SU-DHL-6 (cell line): ENCODE data around the gene THSD7A.

ENCODE experiments used
- H2AFZ ChIP-seq: fragments of 200-600 bp; sonication (generic); 2 replicates; pipeline ENCODE4 v1.6.1; 2014; ENCODE audit warnings: low read depth, mild to moderate bottlenecking, moderate library complexity, mixed read lengths, antibody characterized with exemption, low read length; ENCODE audit not compliant: severe bottlenecking
- H3F3A ChIP-seq: fragments of 200-600 bp; shearing (Covaris generic); 2 replicates; pipeline ENCODE4 v1.6.0; 2016; ENCODE audit warnings: antibody characterized with exemption, mild to moderate bottlenecking; ENCODE audit not compliant: insufficient read depth
- H3K27ac ChIP-seq: fragments of 200-600 bp; sonication (generic); 2 replicates; pipeline ENCODE4 v1.5.1; 2016; ENCODE audit warnings: low read depth, mild to moderate bottlenecking, low read length, moderate library complexity, mixed read lengths
- H3K27me3 ChIP-seq: fragments of 200-600 bp; sonication (generic), shearing (Covaris generic); 2 replicates; pipeline ENCODE4 v1.6.0; 2014; ENCODE audit warnings: mild to moderate bottlenecking, low read length
- H3K36me3 ChIP-seq: fragments of 200-600 bp; sonication (generic); 2 replicates; pipeline ENCODE4 v1.6.1; 2014; ENCODE audit warnings: mild to moderate bottlenecking, low read length, mixed read lengths
- H3K4me2 ChIP-seq: fragments of 300-600, 200-600 bp; shearing (Covaris generic), sonication (generic); 2 replicates; pipeline ENCODE4 v1.6.0; 2014; ENCODE audit warnings: low read length, low read depth, mild to moderate bottlenecking; ENCODE audit not compliant: poor library complexity, severe bottlenecking
- H3K4me3 ChIP-seq: fragments of 200-600 bp; sonication (generic); 2 replicates; pipeline ENCODE4 v1.5.1; 2014; ENCODE audit warnings: antibody characterized with exemption, low read length, mild to moderate bottlenecking, mixed read lengths; ENCODE audit not compliant: insufficient read depth, poor library complexity, severe bottlenecking
- H3K79me2 ChIP-seq: fragments of 200-600 bp; sonication (generic); 2 replicates; pipeline ENCODE4 v1.6.1; 2014; ENCODE audit warnings: mild to moderate bottlenecking, low read length, moderate library complexity; ENCODE audit not compliant: insufficient read depth
- H3K9ac ChIP-seq: fragments of 200-600 bp; sonication (generic); 2 replicates; pipeline ENCODE4 v1.7.0; 2014; ENCODE audit warnings: mild to moderate bottlenecking, low read length
- H3K9me2 ChIP-seq: fragments of 200-600 bp; sonication (generic); replicated peaks from 2 replicates; pipeline ENCODE4 v1.6.1; 2014; ENCODE audit warnings: low read length; ENCODE audit not compliant: insufficient read depth
- H3K9me3 ChIP-seq: fragments of 200-600 bp; sonication (generic); 2 replicates; pipeline ENCODE4 v1.6.1; 2014; ENCODE audit warnings: low read length, mixed read lengths; ENCODE audit not compliant: insufficient read depth
- H4K20me1 ChIP-seq: fragments of 200-600 bp; sonication (generic); 2 replicates; pipeline ENCODE4 v1.6.1; 2014; ENCODE audit warnings: low read depth, mild to moderate bottlenecking, antibody characterized with exemption, low read length, moderate library complexity, mixed read lengths
- CTCF ChIP-seq: fragments of 200-600 bp; sonication (generic); IDR thresholded peaks from one replicate; pipeline ENCODE4 v1.5.1; 2017; ENCODE audit warnings: antibody characterized with exemption, mild to moderate bottlenecking, low read length, moderate library complexity; ENCODE audit not compliant: insufficient read depth, poor library complexity, severe bottlenecking
- EZH2phosphoT487 ChIP-seq: fragments of 200-600 bp; sonication (generic), shearing (Covaris generic); conservative IDR thresholded peaks from 2 replicates; pipeline ENCODE4 v1.6.1; 2018; ENCODE audit warnings: mild to moderate bottlenecking, antibody characterized with exemption, low read length, moderate library complexity, mixed read lengths

The THSD7A gene

DNA sequence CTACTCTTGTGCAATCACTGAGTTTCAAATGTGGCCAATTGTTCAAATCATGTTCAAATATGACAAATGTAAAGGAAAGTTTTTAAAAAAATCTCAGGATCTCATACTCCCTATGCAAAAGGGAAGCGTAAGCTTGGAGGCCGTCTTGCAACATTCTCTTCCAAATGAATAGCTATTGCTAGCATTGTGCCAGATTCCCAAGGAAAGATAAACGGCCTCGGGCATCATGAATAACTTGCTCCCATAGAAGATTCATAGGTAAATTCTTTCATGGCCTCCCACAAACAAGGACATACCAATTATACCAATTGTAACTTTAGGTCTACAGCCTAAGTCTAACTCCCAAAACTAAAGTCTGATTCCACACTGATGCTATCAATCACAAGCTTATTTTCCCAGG lies 416.9 kb downstream of the THSD7A start:
- H3K4me3 ChIP-seq: no peak overlapping the region
- no peaks in the 10 kb centered on the region for H3F3A ChIP-seq
- H2AFZ ChIP-seq: no peak overlapping the region
- no peak overlapping the region for H3K9ac ChIP-seq
- no peaks in the 10 kb centered on the region for H3K79me2 ChIP-seq
- no peaks in the 10 kb centered on the region for H3K9me2 ChIP-seq
- no peak overlapping the region for H3K4me2 ChIP-seq
- H3K27me3 ChIP-seq: no peaks in the 10 kb centered on the region
- no peak overlapping the region for H3K27ac ChIP-seq
- H3K36me3 ChIP-seq: no peaks in the 10 kb centered on the region
- peaks cover 3% of the 10 kb centered on the region; the same call in 1 of the 2 replicates for H3K9me3 ChIP-seq
- no peak for TF ChIP-seq EZH2phosphoT487
- TF ChIP-seq CTCF: no peak
- no peaks in the 10 kb centered on the region for H4K20me1 ChIP-seq

GRCh38 chr7:11413901-11414300 lies 418.1 kb downstream of the THSD7A start:
- no peaks in the 10 kb centered on the region for H4K20me1 ChIP-seq
- no peak overlapping the region for H3K27ac ChIP-seq
- no peak for TF ChIP-seq CTCF
- TF ChIP-seq EZH2phosphoT487: no peak
- H3K9me3 ChIP-seq: no peaks in the 10 kb centered on the region
- no peaks in the 10 kb centered on the region for H3K9me2 ChIP-seq
- H3K9ac ChIP-seq: no peak overlapping the region
- no peak overlapping the region for H3K4me2 ChIP-seq
- H3K27me3 ChIP-seq: no peaks in the 10 kb centered on the region
- no peak overlapping the region for H3K4me3 ChIP-seq
- no peak overlapping the region for H2AFZ ChIP-seq
- H3K79me2 ChIP-seq: no peaks in the 10 kb centered on the region
- H3K36me3 ChIP-seq: no peaks in the 10 kb centered on the region
- H3F3A ChIP-seq: no peaks in the 10 kb centered on the region

- TF ChIP-seq CTCF (no peak), EZH2phosphoT487 (no peak)
- H3K27ac ChIP-seq: no peak overlapping the region
- no peak overlapping the region for H3K4me2 ChIP-seq
- no peaks in the 10 kb centered on the region for H3K36me3 ChIP-seq
- H3K79me2 ChIP-seq: no peaks in the 10 kb centered on the region
- no peak overlapping the region for H2AFZ ChIP-seq
- no peaks in the 10 kb centered on the region for H3K9me3 ChIP-seq
- no peaks in the 10 kb centered on the region for H3K9me2 ChIP-seq
- H3K4me3 ChIP-seq: no peak overlapping the region
- no peak overlapping the region for H3K9ac ChIP-seq
- H3K27me3 ChIP-seq: no peaks in the 10 kb centered on the region
- no peaks in the 10 kb centered on the region for H3F3A ChIP-seq
- no peaks in the 10 kb centered on the region for H4K20me1 ChIP-seq
Measured at GRCh38 chr7:11412036-11412435, 420.0 kb downstream of the THSD7A start.
